ENCODE results near the gene PDHB. TPM values are rescaled to one million over a fixed set of nuclear protein-coding genes. Genes with fewer than 3 reads are reported as not detected.

PDHB gene
- total RNA-seq, 3 donors from 2014 or later = 65.0 to 69.6 (median 66.6) TPM

- no peak for TF ChIP-seq CTCF (IDR thresholded peaks at IDR 0.05)
- intact Hi-C loops (cut with DNase I, micrococcal nuclease) = no loop called here
- H3K9me3 ChIP-seq = no peaks in the 10 kb centered on the region
- no peaks in the 10 kb centered on the region for H3K4me1 ChIP-seq (ENCODE audit: low read depth)
- H3K36me3 ChIP-seq (ENCODE audit: low read depth) = no peaks in the 10 kb centered on the region
- DNase-seq (no peak), ATAC-seq (no peak)
- no peak overlapping the region for H3K4me3 ChIP-seq
Measured at GRCh38 chr3:58379351-58380073, 54.1 kb downstream of the PDHB start.

GRCh38 chr3:58377750-58378149 lies 55.9 kb downstream of the PDHB start:
- no peak overlapping the region for H3K4me3 ChIP-seq
- no peak for TF ChIP-seq CTCF (IDR thresholded peaks at IDR 0.05)
- ATAC-seq = no peak
- intact Hi-C loops (cut with DNase I, micrococcal nuclease) = no loop called here
- no peaks in the 10 kb centered on the region for H3K9me3 ChIP-seq
- no peak for DNase-seq
- H3K4me1 ChIP-seq (ENCODE audit: low read depth) = no peaks in the 10 kb centered on the region
- H3K36me3 ChIP-seq (ENCODE audit: low read depth) = no peaks in the 10 kb centered on the region

Other genes with a start within 250 kb of the PDHB start
- 1 to 10 TPM; 3.3 to 9.6 (median 9.0) TPM for gene DNASE1L3, start 222.9 kb downstream of the PDHB start, total RNA-seq
- gene ABHD6, start 196.0 kb downstream of the PDHB start, total RNA-seq = 10 to 100 TPM; 25.7 to 38.4 (median 26.7) TPM
- gene RPP14, start 127.6 kb downstream of the PDHB start, total RNA-seq = 10 to 100 TPM; 18.9 to 24.7 (median 22.3) TPM
- 10 to 100 TPM in 2 of 3 donors, 1 to 10 TPM in 1; 9.7 to 13.7 (median 10.9) TPM for gene HTD2, start 127.3 kb downstream of the PDHB start, total RNA-seq
- 10 to 100 TPM; 14.5 to 33.4 (median 19.5) TPM for gene PXK, start 100.9 kb downstream of the PDHB start, total RNA-seq
- 10 to 100 TPM in 1 of 3 donors, 1 to 10 TPM in 2; 6.5 to 11.4 (median 8.7) TPM for gene KCTD6, start 58.3 kb upstream of the PDHB start, total RNA-seq
- 10 to 100 TPM; 34.8 to 51.2 (median 48.9) TPM for gene ACOX2, start 103.4 kb upstream of the PDHB start, total RNA-seq
- 10 to 100 TPM in 2 of 3 donors, 1 to 10 TPM in 1; 2.2 to 24.1 (median 23.6) TPM for gene FAM107A, start 143.6 kb upstream of the PDHB start, total RNA-seq
- 100 to 1,000 TPM; 253 to 761 (median 323) TPM for gene FAM3D, start 232.9 kb upstream of the PDHB start, total RNA-seq

Measured in mucosa of descending colon (tissue), 3 donors.